OCI-LY7 (cell line): ENCODE results near the gene ZBTB49. TPM values are rescaled to one million over a fixed set of nuclear protein-coding genes. Genes with fewer than 3 reads are reported as not detected.

Experiments used
- BruUV-seq: library from RNA; stranded (reverse); fragments of 400-500 nt; replicated peaks from 2 replicates; lab custom pipeline; 2021; lab: Mats Ljungman, UMichigan
- CTCF ChIA-PET: fragments of 300-600 bp; sonication (Branson Sonifier 250); formaldehyde crosslinking; loops from one replicate; lab custom pipeline; 2022; ENCODE audit warnings: antibody characterized with exemption; ENCODE audit not compliant: unreplicated experiment; lab: Charles Lee
- POLR2A ChIA-PET: fragments of 300-600 bp; sonication (Branson Sonifier 250); formaldehyde crosslinking; loops from one replicate; lab custom pipeline; 2022; ENCODE audit warnings: antibody characterized with exemption; lab: Charles Lee
- DNase-seq: peaks from one replicate; pipeline ENCODE4 v3.0.0-alpha.2; 2015; ENCODE audit warnings: low spot score
- H2AFZ ChIP-seq: fragments of 200-600 bp; sonication (generic), shearing (Covaris generic); 2 replicates; pipeline ENCODE4 v1.6.1; 2014; ENCODE audit warnings: mild to moderate bottlenecking, antibody characterized with exemption, low read length, moderate library complexity
- H3K27ac ChIP-seq: fragments of 200-600 bp; sonication (generic); 2 replicates; pipeline ENCODE4 v1.5.1; 2014; ENCODE audit warnings: mixed run types, low read depth, mild to moderate bottlenecking, moderate library complexity, low read length, inconsistent platforms; ENCODE audit not compliant: poor library complexity, severe bottlenecking
- H3K36me3 ChIP-seq: fragments of 200-600 bp; sonication (generic); 2 replicates; pipeline ENCODE4 v1.6.1; 2014; ENCODE audit warnings: mild to moderate bottlenecking, antibody characterized with exemption, low read length, moderate library complexity, mixed read lengths; ENCODE audit not compliant: insufficient read depth
- H3K4me1 ChIP-seq: fragments of 200-600 bp; sonication (generic); 2 replicates; pipeline ENCODE4 v1.5.1; 2014; ENCODE audit warnings: mild to moderate bottlenecking, low read length; ENCODE audit not compliant: insufficient read depth, poor library complexity, severe bottlenecking
- H3K4me2 ChIP-seq: fragments of 200-600 bp; sonication (generic); 2 replicates; pipeline ENCODE4 v1.6.1; 2014; ENCODE audit warnings: mild to moderate bottlenecking, low read length
- H3K4me3 ChIP-seq: fragments of 200-600 bp; sonication (generic); 2 replicates; pipeline ENCODE4 v1.5.1; 2014; ENCODE audit warnings: mild to moderate bottlenecking, low read depth, low read length; ENCODE audit not compliant: poor library complexity, severe bottlenecking
- H3K79me2 ChIP-seq: fragments of 200-600 bp; sonication (generic); 2 replicates; pipeline ENCODE4 v1.6.1; 2016; ENCODE audit warnings: low read depth, mild to moderate bottlenecking, low read length, moderate library complexity, mixed read lengths; ENCODE audit not compliant: insufficient read depth
- H3K9me2 ChIP-seq: fragments of 200-600 bp; sonication (generic); 2 replicates; pipeline ENCODE4 v1.6.1; 2016; ENCODE audit warnings: mild to moderate bottlenecking, low read length, mixed read lengths; ENCODE audit not compliant: insufficient read depth
- H3K9me3 ChIP-seq: fragments of 200-600 bp; sonication (generic); 2 replicates; pipeline ENCODE4 v1.6.1; 2014; ENCODE audit warnings: mild to moderate bottlenecking, mixed run types, low read length, mixed read lengths
- H4K20me1 ChIP-seq: fragments of 200-600 bp; sonication (generic); 2 replicates; pipeline ENCODE4 v1.6.1; 2014; ENCODE audit warnings: mild to moderate bottlenecking, antibody characterized with exemption, low read length, moderate library complexity, mixed read lengths; ENCODE audit not compliant: insufficient read depth
- EZH2phosphoT487 ChIP-seq: fragments of 200-600 bp; sonication (generic); IDR thresholded peaks from 2 replicates; pipeline ENCODE4 v1.6.1; 2018; ENCODE audit warnings: low read depth, borderline replicate concordance, mild to moderate bottlenecking, mixed run types, antibody characterized with exemption, low read length, moderate library complexity, mixed read lengths
- intact Hi-C: fragments of 100-400 bp; cut with micrococcal nuclease; formaldehyde crosslinking; loops from one replicate; pipeline ENCODE4 v1.10.0; 2022; ENCODE audit not compliant: unreplicated experiment
- total RNA-seq, 2 experiments: library from RNA; depleted of rRNA in 1 of 2; stranded (reverse); fragments of >200 nt in 1 of 2; shearing (Covaris generic) in 1 of 2; gene quantifications; 2 replicates each; pipeline ENCODE4 v1.2.3, GENCODE V29; 2014 to 2022
- TF ChIP-seq, protein P1 (sequence below): fragments of 200-600 bp; sonication (generic); conservative IDR thresholded peaks from 2 replicates; pipeline ENCODE4 v1.5.1; 2014; ENCODE audit warnings: mild to moderate bottlenecking, antibody characterized with exemption, low read length, moderate library complexity, mixed read lengths

Gene ZBTB49
- total RNA-seq, 2 experiments from 2014 or later: 6.5 to 8.7 TPM

DNA sequence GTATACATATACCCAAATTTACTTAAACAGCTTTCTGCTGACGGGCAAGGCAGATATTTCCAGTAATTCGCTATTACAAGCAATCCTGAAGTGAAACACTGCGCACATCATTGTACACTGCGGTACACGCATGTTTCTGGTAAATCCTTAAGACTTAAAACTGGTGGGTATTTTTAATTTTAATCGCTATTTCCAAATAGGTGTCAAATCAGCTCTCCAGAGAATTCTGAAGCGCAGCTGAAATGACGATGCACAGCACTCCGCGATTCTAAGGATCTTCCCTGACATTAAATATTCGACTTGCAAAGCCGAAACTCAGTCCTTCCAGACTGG lies 42.4 kb upstream of the ZBTB49 start:
- Histone ChIP-seq H4K20me1 (no peaks in the 10 kb centered on the region), H2AFZ (peak overlapping the region; percentile 94), H3K4me3 (peak overlapping the region; percentile 95), H3K4me2 (peak overlapping the region; percentile 78), H3K9me3 (no peaks in the 10 kb centered on the region), H3K79me2 (peaks cover 7% of the 10 kb centered on the region; the same call in 1 of the 2 replicates), H3K9me2 (no peaks in the 10 kb centered on the region), H3K4me1 (peaks cover 13% of the 10 kb centered on the region), H3K36me3 (peaks cover 19% of the 10 kb centered on the region; the same call in 1 of the 2 replicates), H3K27ac (peak overlapping the region; percentile 46)
- intact Hi-C loops: no loop called here
- ChIA-PET POLR2A (interaction anchor here (1.0 to 3.2 kb wide), 8 partner anchors 9 to 233 kb away, joined by 3 to 10 read pairs (median 4); no protein-coding TSS in a partner anchor), CTCF (interaction anchor here (0.7 kb wide), 1 partner anchor 164 kb away, joined by 3 read pairs; no protein-coding TSS in a partner anchor)
- no peak for DNase-seq
- TF ChIP-seq EZH2phosphoT487: no peak
- TF ChIP-seq, protein P1, sequence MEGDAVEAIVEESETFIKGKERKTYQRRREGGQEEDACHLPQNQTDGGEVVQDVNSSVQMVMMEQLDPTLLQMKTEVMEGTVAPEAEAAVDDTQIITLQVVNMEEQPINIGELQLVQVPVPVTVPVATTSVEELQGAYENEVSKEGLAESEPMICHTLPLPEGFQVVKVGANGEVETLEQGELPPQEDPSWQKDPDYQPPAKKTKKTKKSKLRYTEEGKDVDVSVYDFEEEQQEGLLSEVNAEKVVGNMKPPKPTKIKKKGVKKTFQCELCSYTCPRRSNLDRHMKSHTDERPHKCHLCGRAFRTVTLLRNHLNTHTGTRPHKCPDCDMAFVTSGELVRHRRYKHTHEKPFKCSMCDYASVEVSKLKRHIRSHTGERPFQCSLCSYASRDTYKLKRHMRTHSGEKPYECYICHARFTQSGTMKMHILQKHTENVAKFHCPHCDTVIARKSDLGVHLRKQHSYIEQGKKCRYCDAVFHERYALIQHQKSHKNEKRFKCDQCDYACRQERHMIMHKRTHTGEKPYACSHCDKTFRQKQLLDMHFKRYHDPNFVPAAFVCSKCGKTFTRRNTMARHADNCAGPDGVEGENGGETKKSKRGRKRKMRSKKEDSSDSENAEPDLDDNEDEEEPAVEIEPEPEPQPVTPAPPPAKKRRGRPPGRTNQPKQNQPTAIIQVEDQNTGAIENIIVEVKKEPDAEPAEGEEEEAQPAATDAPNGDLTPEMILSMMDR: no peak
- TSS peak; percentile 85 for BruUV-seq

DNA sequence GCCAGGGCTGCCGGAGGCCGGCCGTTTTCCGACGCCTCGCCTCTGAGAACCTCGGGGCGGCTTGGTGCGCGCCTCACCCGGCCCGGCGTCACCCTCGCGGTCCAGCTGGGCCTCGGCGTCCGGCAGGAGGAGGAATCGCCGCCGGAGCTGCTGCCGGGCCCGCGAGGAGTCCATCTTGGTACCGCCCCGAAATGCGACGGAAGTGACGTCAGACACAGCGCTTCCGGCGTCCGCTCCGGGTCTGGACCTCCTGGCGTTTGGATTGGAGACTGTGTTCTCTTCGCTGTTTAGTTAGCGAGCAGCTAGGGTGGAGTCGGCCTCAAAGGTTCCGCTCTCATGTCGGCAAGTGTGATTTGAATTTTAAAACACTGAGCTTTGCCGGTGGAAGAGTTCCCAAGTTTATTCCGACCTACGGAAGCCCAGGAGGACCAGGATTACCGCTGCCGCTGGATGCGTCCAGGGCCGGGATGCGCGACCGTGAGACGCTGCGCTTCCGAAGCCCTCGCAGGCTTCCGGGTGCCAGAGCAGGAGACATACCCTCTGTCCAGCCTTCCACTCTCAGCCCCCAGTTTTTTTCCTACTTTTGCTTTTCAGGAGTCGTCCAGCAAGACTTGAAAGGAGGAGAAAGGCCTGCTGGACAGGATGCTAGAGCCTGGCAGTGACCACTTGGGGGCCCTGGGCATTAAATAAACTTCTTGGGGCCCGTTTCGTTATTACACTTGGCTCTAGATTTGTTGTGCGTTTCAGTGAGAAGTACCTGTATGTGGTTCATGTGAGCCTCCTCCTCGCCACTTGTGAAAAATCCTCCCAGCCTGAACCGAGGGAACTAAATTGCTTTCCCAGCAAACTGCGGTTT lies 41.8 kb upstream of the ZBTB49 start, which contains the start of gene TMEM128:
TSS of gene TMEM128 (minus strand) at position 195 of the 856 bp plus-strand sequence. CDS start at position 174, 21 bp downstream.
- H3K4me3 ChIP-seq: peak within 1 kb of the TSS; percentile 95
- ChIA-PET POLR2A (interaction anchor here (0.5 to 3.2 kb wide), 11 partner anchors 8 to 307 kb away, joined by 3 to 10 read pairs (median 4); no protein-coding TSS in a partner anchor), CTCF (interaction anchor here (0.7 to 1.3 kb wide), 2 partner anchors 11 to 163 kb away, joined by 3 read pairs; no protein-coding TSS in a partner anchor)
- no peak for TF ChIP-seq EZH2phosphoT487
- TF ChIP-seq, protein P1: peak; percentile 23; the same call in 1 of the 2 replicates
- peak within 1 kb of the TSS; percentile 94 for H2AFZ ChIP-seq
- TSS peak; percentile 99 for BruUV-seq
- H3K4me1 ChIP-seq: peaks cover 13% of the 10 kb centered on the region
- H3K79me2 ChIP-seq: peaks cover 7% of the 10 kb centered on the region; the same call in 1 of the 2 replicates
- no peaks in the 10 kb centered on the region for H3K9me2 ChIP-seq
- peak; percentile 94 for DNase-seq
- peak within 1 kb of the TSS; percentile 78 for H3K4me2 ChIP-seq
- H3K9me3 ChIP-seq: no peaks in the 10 kb centered on the region
- no peaks in the 10 kb centered on the region for H4K20me1 ChIP-seq
- peaks cover 19% of the 10 kb centered on the region; the same call in 1 of the 2 replicates for H3K36me3 ChIP-seq
- H3K27ac ChIP-seq: peak within 1 kb of the TSS; percentile 46
- intact Hi-C loops: no loop called here
